A673 (cell line): ENCODE measurements around the gene TRAF3IP1. TPM values are rescaled to one million over a fixed set of nuclear protein-coding genes. Genes with fewer than 3 reads are reported as not detected.

Experiments used
- BruUV-seq: library from RNA; stranded (reverse); fragments of 400-500 nt; replicated peaks from 2 replicates; lab custom pipeline; 2021; lab: Mats Ljungman, UMichigan
- CTCF ChIA-PET: fragments of 300-600 bp; sonication (Branson Sonifier 250); formaldehyde crosslinking; loops from one replicate; lab custom pipeline; 2022; ENCODE audit warnings: antibody characterized with exemption; lab: Charles Lee
- POLR2A ChIA-PET: fragments of 300-600 bp; sonication (Branson Sonifier 250); formaldehyde crosslinking; loops from one replicate; lab custom pipeline; 2022; ENCODE audit warnings: antibody characterized with exemption; ENCODE audit not compliant: low non-redundant PET; lab: Charles Lee
- DNase-seq: peaks from one replicate; pipeline ENCODE4 v3.0.0-alpha.2; 2015; ENCODE audit warnings: low spot score
- H3K27ac ChIP-seq: fragments of 200-600 bp; sonication (generic); 2 replicates; pipeline ENCODE4 v1.5.1; 2016; ENCODE audit warnings: mixed run types, low read depth, mild to moderate bottlenecking, mixed read lengths, antibody characterized with exemption, low read length; ENCODE audit not compliant: poor library complexity, severe bottlenecking
- H3K27me3 ChIP-seq: fragments of 200-600 bp; sonication (generic); replicated peaks from 2 replicates; pipeline ENCODE4 v1.6.1; 2017; ENCODE audit warnings: mixed run types, low read depth, mild to moderate bottlenecking, mixed read lengths, antibody characterized with exemption, low read length; ENCODE audit not compliant: insufficient read depth, poor library complexity
- H3K36me3 ChIP-seq: fragments of 200-600 bp; sonication (generic); 2 replicates; pipeline ENCODE4 v1.6.1; 2016; ENCODE audit warnings: mixed run types, mild to moderate bottlenecking, mixed read lengths, antibody characterized with exemption, low read length; ENCODE audit not compliant: insufficient read depth, poor library complexity, severe bottlenecking
- H3K4me1 ChIP-seq: fragments of 200-600 bp; sonication (generic); 2 replicates; pipeline ENCODE4 v1.6.1; 2017; ENCODE audit warnings: mixed run types, mild to moderate bottlenecking, mixed read lengths, antibody characterized with exemption, low read length; ENCODE audit not compliant: insufficient read depth, poor library complexity, severe bottlenecking
- H3K4me3 ChIP-seq: fragments of 200-600 bp; sonication (generic); 2 replicates; pipeline ENCODE4 v1.5.1; 2016; ENCODE audit warnings: low read depth, mixed run types, mild to moderate bottlenecking, mixed read lengths, low read length; ENCODE audit not compliant: poor library complexity, severe bottlenecking
- H3K9me3 ChIP-seq: fragments of 200-600 bp; sonication (generic); 2 replicates; pipeline ENCODE4 v1.6.1; 2016; ENCODE audit warnings: mixed run types, low read depth, mild to moderate bottlenecking, mixed read lengths, antibody characterized with exemption, low read length; ENCODE audit not compliant: poor library complexity, severe bottlenecking
- CTCF ChIP-seq: fragments of 300-800, 200-600 bp; sonication (generic); conservative IDR thresholded peaks from 2 replicates; pipeline ENCODE4 v1.5.1; 2017; ENCODE audit warnings: low read depth, mild to moderate bottlenecking, antibody characterized with exemption, low read length, moderate library complexity, mixed read lengths
- EZH2 ChIP-seq: fragments of 200-600 bp; sonication (generic); IDR thresholded peaks from 2 replicates; pipeline ENCODE4 v1.6.1; 2017; ENCODE audit warnings: borderline replicate concordance, low read depth, mild to moderate bottlenecking, mixed read lengths, antibody characterized with exemption, low read length; ENCODE audit not compliant: poor library complexity, severe bottlenecking
- intact Hi-C: fragments of 100-400 bp; cut with micrococcal nuclease; formaldehyde crosslinking; loops from one replicate; pipeline ENCODE4 v1.10.0; 2022; ENCODE audit not compliant: unreplicated experiment
- total RNA-seq: library from RNA; stranded (reverse); gene quantifications from 2 replicates; pipeline ENCODE4 v1.2.3, GENCODE V29; 2021

TRAF3IP1 gene
- total RNA-seq, 1 experiment from 2014 or later, result 23.0 TPM

- TF ChIP-seq EZH2 (no peak), CTCF (no peak)
- ChIA-PET CTCF (no interaction called here), POLR2A (no interaction called here)
Measured at GRCh38 chr2:238388794-238389193, 68.5 kb downstream of the TRAF3IP1 start.

GRCh38 chr2:238389988-238390589 lies 69.8 kb downstream of the TRAF3IP1 start:
- H3K27ac ChIP-seq, result no peak overlapping the region
- no TSS peak for BruUV-seq

More at GRCh38 chr2:238388794-238389193, 68.5 kb downstream of the TRAF3IP1 start:
- no peak for DNase-seq
- intact Hi-C loops, result no loop called here
- H3K4me3 ChIP-seq, result no peak overlapping the region
- H3K4me1 ChIP-seq, result peaks cover 4% of the 10 kb centered on the region
- H3K36me3 ChIP-seq, result no peaks in the 10 kb centered on the region
- no peaks in the 10 kb centered on the region for H3K9me3 ChIP-seq
- BruUV-seq, result no TSS peak
- H3K27me3 ChIP-seq, result no peaks in the 10 kb centered on the region
- H3K27ac ChIP-seq, result no peak overlapping the region

GRCh38 chr2:238391042-238391689 lies 70.8 kb downstream of the TRAF3IP1 start:
- BruUV-seq, result no TSS peak
- Histone ChIP-seq H3K36me3 (no peaks in the 10 kb centered on the region), H3K9me3 (no peaks in the 10 kb centered on the region), H3K27ac (no peak overlapping the region), H3K27me3 (no peaks in the 10 kb centered on the region), H3K4me3 (no peak overlapping the region), H3K4me1 (peaks cover 4% of the 10 kb centered on the region)
- TF ChIP-seq EZH2 (no peak), CTCF (no peak)
- ChIA-PET CTCF (no interaction called here), POLR2A (no interaction called here)
- DNase-seq, result peak; percentile 52
- intact Hi-C loops, result no loop called here

More at GRCh38 chr2:238389988-238390589, 69.8 kb downstream of the TRAF3IP1 start:
- intact Hi-C loops, result no loop called here
- Histone ChIP-seq H3K27me3 (no peaks in the 10 kb centered on the region), H3K36me3 (no peaks in the 10 kb centered on the region), H3K4me3 (no peak overlapping the region), H3K4me1 (peaks cover 4% of the 10 kb centered on the region), H3K9me3 (no peaks in the 10 kb centered on the region)
- ChIA-PET POLR2A (no interaction called here), CTCF (no interaction called here)
- no peak for DNase-seq
- no peak for TF ChIP-seq EZH2
- TF ChIP-seq CTCF, result no peak
